Activated B cell treated with CpG ODN at 0.5 μM for 24 hours (primary cell): ENCODE data around the gene SYT6. TPM values are rescaled to one million over a fixed set of nuclear protein-coding genes. Genes with fewer than 3 reads are reported as not detected.

ENCODE experiments used
- ATAC-seq: fragments of 200-7000 bp; cut with Tn5 transposase; one replicate; pipeline ENCODE4 v1.10.0; 2021; ENCODE audit warnings: low read depth, mild to moderate bottlenecking, moderate library complexity
- CTCF ChIA-PET: fragments of 350-600 bp; sonication (Branson Sonifier 250); formaldehyde crosslinking; loops from one replicate; lab custom pipeline; 2021; ENCODE audit warnings: antibody characterized with exemption; lab: Charles Lee
- POLR2A ChIA-PET: fragments of 350-600 bp; sonication (Branson Sonifier 250); formaldehyde crosslinking; loops from one replicate; lab custom pipeline; 2021; ENCODE audit warnings: antibody characterized with exemption; lab: Charles Lee
- DNase-seq: peaks from one replicate; pipeline ENCODE4 v3.0.0; 2022
- H3K27ac Mint-ChIP-seq: one replicate; pipeline ENCODE4 v1.8.0; 2020; ENCODE audit warnings: mixed read lengths
- H3K27me3 Mint-ChIP-seq: one replicate; pipeline ENCODE4 v1.8.0; 2021; ENCODE audit warnings: mixed read lengths
- H3K36me3 Mint-ChIP-seq: one replicate; pipeline ENCODE4 v1.8.0; 2021; ENCODE audit warnings: low read depth, mixed read lengths
- H3K4me1 Mint-ChIP-seq: one replicate; pipeline ENCODE4 v1.8.0; 2021; ENCODE audit warnings: mixed read lengths
- H3K4me3 Mint-ChIP-seq: one replicate; pipeline ENCODE4 v1.8.0; 2020; ENCODE audit warnings: mild to moderate bottlenecking, mixed read lengths
- H3K9me3 Mint-ChIP-seq: one replicate; pipeline ENCODE4 v1.8.0; 2020; ENCODE audit warnings: mixed read lengths
- CTCF ChIP-seq: fragments of 200-600 bp; IDR thresholded peaks from one replicate; pipeline ENCODE4 v1.8.0; 2022; ENCODE audit warnings: antibody characterized with exemption, mild to moderate bottlenecking
- intact Hi-C: fragments of 100-400 bp; cut with micrococcal nuclease; formaldehyde crosslinking; loops from one replicate; pipeline ENCODE4 v1.15.1; 2024
- total RNA-seq: library from RNA; stranded (reverse); gene quantifications from 2 replicates; pipeline ENCODE4 v1.2.3, GENCODE V29; 2022

Gene SYT6
- total RNA-seq, 1 donor from 2014 or later: not detected

GRCh38 chr1:114155706-114156105, 2.0 kb upstream of the SYT6 start:
- no peak overlapping the region for H3K27ac Mint-ChIP-seq
- H3K27me3 Mint-ChIP-seq: peaks cover 54% of the 10 kb centered on the region
- peaks cover 7% of the 10 kb centered on the region for H3K4me1 Mint-ChIP-seq
- ChIA-PET CTCF (no interaction called here), POLR2A (no interaction called here)
- no peaks in the 10 kb centered on the region for H3K9me3 Mint-ChIP-seq
- intact Hi-C loops: no loop called here
- H3K4me3 Mint-ChIP-seq: no peak overlapping the region
- DNase-seq: no peak
- no peak for ATAC-seq
- no peaks in the 10 kb centered on the region for H3K36me3 Mint-ChIP-seq
- TF ChIP-seq CTCF: no peak

GRCh38 chr1:114154963-114155322, 1.3 kb upstream of the SYT6 start:
- Mint-ChIP-seq H3K9me3 (no peaks in the 10 kb centered on the region), H3K27ac (no peak overlapping the region), H3K36me3 (no peaks in the 10 kb centered on the region), H3K4me1 (peaks cover 7% of the 10 kb centered on the region), H3K27me3 (peaks cover 48% of the 10 kb centered on the region), H3K4me3 (no peak overlapping the region)
- intact Hi-C loops: no loop called here
- ChIA-PET CTCF (no interaction called here), POLR2A (no interaction called here)
- DNase-seq (no peak), ATAC-seq (no peak)
- TF ChIP-seq CTCF: no peak

GRCh38 chr1:114154146-114154962, 685 bp upstream of the SYT6 start:
- intact Hi-C loops: no loop called here
- CTCF ChIA-PET: no interaction called here
- no peak for TF ChIP-seq CTCF
- no peaks in the 10 kb centered on the region for H3K9me3 Mint-ChIP-seq
- H3K27ac Mint-ChIP-seq: no peak overlapping the region
- H3K36me3 Mint-ChIP-seq: no peaks in the 10 kb centered on the region
- H3K4me1 Mint-ChIP-seq: peaks cover 7% of the 10 kb centered on the region
- no peak for DNase-seq
- ATAC-seq: no peak
- peaks cover 47% of the 10 kb centered on the region for H3K27me3 Mint-ChIP-seq
- POLR2A ChIA-PET: no interaction called here
- peak overlapping the region; percentile 33 for H3K4me3 Mint-ChIP-seq

GRCh38 chr1:114152508-114153260, 985 bp downstream of the SYT6 start:
- intact Hi-C loops: no loop called here
- H3K9me3 Mint-ChIP-seq: no peaks in the 10 kb centered on the region
- no peak overlapping the region for H3K27ac Mint-ChIP-seq
- ATAC-seq (no peak), DNase-seq (no peak)
- peaks cover 7% of the 10 kb centered on the region for H3K4me1 Mint-ChIP-seq
- TF ChIP-seq CTCF: no peak
- CTCF ChIA-PET: no interaction called here
- POLR2A ChIA-PET: no interaction called here
- no peaks in the 10 kb centered on the region for H3K36me3 Mint-ChIP-seq
- H3K4me3 Mint-ChIP-seq: no peak overlapping the region
- peaks cover 54% of the 10 kb centered on the region for H3K27me3 Mint-ChIP-seq

GRCh38 chr1:114152089-114152507, 1.6 kb downstream of the SYT6 start:
- CTCF ChIA-PET: no interaction called here
- H3K27me3 Mint-ChIP-seq: peaks cover 51% of the 10 kb centered on the region
- ATAC-seq: no peak

More at GRCh38 chr1:114152089-114152507, 1.6 kb downstream of the SYT6 start:
- POLR2A ChIA-PET: no interaction called here
- no peak overlapping the region for H3K27ac Mint-ChIP-seq
- TF ChIP-seq CTCF: no peak
- no peaks in the 10 kb centered on the region for H3K9me3 Mint-ChIP-seq
- intact Hi-C loops: no loop called here
- H3K4me3 Mint-ChIP-seq: no peak overlapping the region
- H3K4me1 Mint-ChIP-seq: peaks cover 7% of the 10 kb centered on the region
- H3K36me3 Mint-ChIP-seq: no peaks in the 10 kb centered on the region
- DNase-seq: no peak
